ENCODE data around the gene MSMB.
"Not testable (repeated sequence)": the region's sequence is repeated elsewhere in the genome, so short reads cannot be mapped to it uniquely, and the experiment has no call there.

GRCh38 chr10:46093316-46094196 lies 47.5 kb upstream of the MSMB start:
- not testable (repeated sequence) for TF ChIP-seq CTCF (conservative IDR thresholded peaks at IDR 0.05; ENCODE audit: low read depth, low read length); POLR2A (IDR thresholded peaks at IDR 0.05; ENCODE audit: low read depth, low read length); RAD21 (IDR thresholded peaks at IDR 0.05; ENCODE audit: low read length); NFE2L2 (IDR thresholded peaks at IDR 0.05; ENCODE audit: low read depth, low read length); USF2 (IDR thresholded peaks at IDR 0.05; ENCODE audit: low read depth, low read length); MAFK (IDR thresholded peaks at IDR 0.05; ENCODE audit: low read depth, low read length); RFX5 (IDR thresholded peaks at IDR 0.05; ENCODE audit: low read depth, low read length); BHLHE40 (IDR thresholded peaks at IDR 0.05; ENCODE audit: low read depth, low read length); FOS (IDR thresholded peaks at IDR 0.05; ENCODE audit: low read depth, low read length); MAZ (IDR thresholded peaks at IDR 0.05; ENCODE audit: borderline replicate concordance, low read depth, low read length); RCOR1 (IDR thresholded peaks at IDR 0.05; ENCODE audit: insufficient replicate concordance, low read length); MXI1 (IDR thresholded peaks at IDR 0.05; ENCODE audit: borderline replicate concordance, low read depth, low read length)
